PC-9 (cell line): ENCODE measurements around the gene PRDX4. TPM values are rescaled to one million over a fixed set of nuclear protein-coding genes. Genes with fewer than 3 reads are reported as not detected.

Source experiments
- BruUV-seq: library from RNA; stranded (reverse); fragments of 400-500 nt; replicated peaks from 2 replicates; lab custom pipeline; 2021; lab: Mats Ljungman, UMichigan
- CTCF ChIA-PET: fragments of 300-600 bp; sonication (Branson Sonifier 250); formaldehyde crosslinking; loops from one replicate; lab custom pipeline; 2022; ENCODE audit warnings: antibody characterized with exemption; lab: Charles Lee
- POLR2A ChIA-PET: fragments of 300-600 bp; sonication (Branson Sonifier 250); formaldehyde crosslinking; loops from one replicate; lab custom pipeline; 2022; ENCODE audit warnings: antibody characterized with exemption; ENCODE audit not compliant: unreplicated experiment; lab: Charles Lee
- DNase-seq, 2 experiments: peaks; one replicate each; pipeline versions ENCODE4 v3.0.0 to v3.0.0-alpha.2; 2015 to 2022; ENCODE audit warnings: mixed read lengths in 1 of 2
- H2AFZ ChIP-seq: fragments of 200-600 bp; sonication (generic); 2 replicates; pipeline ENCODE4 v1.8.1; 2017; ENCODE audit warnings: antibody characterized with exemption
- H3F3A ChIP-seq: fragments of 200-600 bp; sonication (generic); 2 replicates; pipeline ENCODE4 v1.8.1; 2017; ENCODE audit warnings: antibody characterized with exemption, mild to moderate bottlenecking, low read depth; ENCODE audit not compliant: insufficient read depth
- H3K27ac ChIP-seq: fragments of 200-600 bp; sonication (generic); 2 replicates; pipeline ENCODE4 v1.6.1; 2016; ENCODE audit warnings: mixed run types
- H3K27me3 ChIP-seq: fragments of 200-600 bp; sonication (generic); 2 replicates; pipeline ENCODE4 v1.6.1; 2016; ENCODE audit warnings: low read depth, mixed run types; ENCODE audit not compliant: insufficient read depth
- H3K36me3 ChIP-seq: fragments of 200-600 bp; sonication (generic); 2 replicates; pipeline ENCODE4 v1.6.1; 2016; ENCODE audit warnings: low read depth, mixed run types
- H3K4me1 ChIP-seq: fragments of 200-600 bp; sonication (generic); replicated peaks from 2 replicates; pipeline ENCODE4 v1.6.1; 2016; ENCODE audit warnings: mixed run types; ENCODE audit not compliant: insufficient read depth
- H3K4me2 ChIP-seq: fragments of 200-600 bp; sonication (generic); 2 replicates; pipeline ENCODE4 v1.6.1; 2017; ENCODE audit warnings: mixed run types
- H3K4me3 ChIP-seq: fragments of 200-600 bp; sonication (generic); 2 replicates; pipeline ENCODE4 v1.6.1; 2016; ENCODE audit warnings: mixed run types
- H3K79me2 ChIP-seq: fragments of 200-600 bp; sonication (generic); 2 replicates; pipeline ENCODE4 v1.6.1; 2017; ENCODE audit warnings: low read depth, mixed run types
- H3K9me2 ChIP-seq: fragments of 200-600 bp; sonication (generic); 2 replicates; pipeline ENCODE4 v1.8.1; 2017; ENCODE audit warnings: mild to moderate bottlenecking; ENCODE audit not compliant: insufficient read depth
- H3K9me3 ChIP-seq: fragments of 200-600 bp; sonication (generic); 2 replicates; pipeline ENCODE4 v1.8.1; 2016; ENCODE audit warnings: low read depth; ENCODE audit not compliant: insufficient read depth
- H4K20me1 ChIP-seq: fragments of 200-600 bp; sonication (generic); 2 replicates; pipeline ENCODE4 v1.8.1; 2017; ENCODE audit not compliant: insufficient read depth
- EZH2 ChIP-seq: fragments of 200-600 bp; sonication (generic); IDR thresholded peaks from 2 replicates; pipeline ENCODE4 v1.8.0; 2017; ENCODE audit warnings: antibody characterized with exemption, low read depth
- intact Hi-C: fragments of 100-400 bp; cut with micrococcal nuclease; formaldehyde crosslinking; loops from one replicate; pipeline ENCODE4 v1.10.0; 2022; ENCODE audit not compliant: unreplicated experiment
- total RNA-seq: library from RNA; stranded (reverse); gene quantifications from 2 replicates; pipeline ENCODE4 v1.2.3, GENCODE V29; 2021
- TF ChIP-seq, protein P1 (sequence below): fragments of 200-600 bp; sonication (generic); conservative IDR thresholded peaks from 2 replicates; pipeline ENCODE4 v1.6.1; 2017; ENCODE audit warnings: mixed run types, antibody characterized with exemption, mild to moderate bottlenecking, moderate library complexity

PRDX4 gene
- total RNA-seq, 1 experiment from 2014 or later, result 60.6 TPM

- CTCF ChIA-PET, result no interaction called here
- Histone ChIP-seq H3K27me3 (no peaks in the 10 kb centered on the region), H3K4me1 (no peaks in the 10 kb centered on the region), H3K4me3 (no peak overlapping the region), H3K9me2 (no peaks in the 10 kb centered on the region), H3K9me3 (no peaks in the 10 kb centered on the region), H3K27ac (no peak overlapping the region), H2AFZ (no peak overlapping the region), H3K36me3 (no peaks in the 10 kb centered on the region; the same call in 1 of the 2 replicates), H4K20me1 (no peaks in the 10 kb centered on the region), H3K4me2 (no peak overlapping the region), H3F3A (no peaks in the 10 kb centered on the region), H3K79me2 (no peaks in the 10 kb centered on the region)
- TF ChIP-seq, protein P1, sequence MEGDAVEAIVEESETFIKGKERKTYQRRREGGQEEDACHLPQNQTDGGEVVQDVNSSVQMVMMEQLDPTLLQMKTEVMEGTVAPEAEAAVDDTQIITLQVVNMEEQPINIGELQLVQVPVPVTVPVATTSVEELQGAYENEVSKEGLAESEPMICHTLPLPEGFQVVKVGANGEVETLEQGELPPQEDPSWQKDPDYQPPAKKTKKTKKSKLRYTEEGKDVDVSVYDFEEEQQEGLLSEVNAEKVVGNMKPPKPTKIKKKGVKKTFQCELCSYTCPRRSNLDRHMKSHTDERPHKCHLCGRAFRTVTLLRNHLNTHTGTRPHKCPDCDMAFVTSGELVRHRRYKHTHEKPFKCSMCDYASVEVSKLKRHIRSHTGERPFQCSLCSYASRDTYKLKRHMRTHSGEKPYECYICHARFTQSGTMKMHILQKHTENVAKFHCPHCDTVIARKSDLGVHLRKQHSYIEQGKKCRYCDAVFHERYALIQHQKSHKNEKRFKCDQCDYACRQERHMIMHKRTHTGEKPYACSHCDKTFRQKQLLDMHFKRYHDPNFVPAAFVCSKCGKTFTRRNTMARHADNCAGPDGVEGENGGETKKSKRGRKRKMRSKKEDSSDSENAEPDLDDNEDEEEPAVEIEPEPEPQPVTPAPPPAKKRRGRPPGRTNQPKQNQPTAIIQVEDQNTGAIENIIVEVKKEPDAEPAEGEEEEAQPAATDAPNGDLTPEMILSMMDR, result no peak
- TF ChIP-seq EZH2, result no peak
- intact Hi-C loops, result no loop called here
- POLR2A ChIA-PET, result no interaction called here
- BruUV-seq, result no TSS peak
- DNase-seq, result no peak
These were observed 59.9 kb downstream of the PRDX4 start for GRCh38 chrX:23727206-23727605.

GRCh38 chrX:23729214-23729613 is 61.9 kb downstream of the PRDX4 start:
- H3K27me3 ChIP-seq, result no peaks in the 10 kb centered on the region
- ChIA-PET CTCF (no interaction called here), POLR2A (no interaction called here)
- BruUV-seq, result no TSS peak
- H3F3A ChIP-seq, result no peaks in the 10 kb centered on the region
- H4K20me1 ChIP-seq, result no peaks in the 10 kb centered on the region
- DNase-seq, result no peak
- intact Hi-C loops, result no loop called here
- no peak overlapping the region for H3K4me3 ChIP-seq
- no peaks in the 10 kb centered on the region; the same call in 1 of the 2 replicates for H3K36me3 ChIP-seq
- no peak overlapping the region for H3K27ac ChIP-seq
- no peaks in the 10 kb centered on the region for H3K79me2 ChIP-seq
- H2AFZ ChIP-seq, result no peak overlapping the region
- H3K9me3 ChIP-seq, result no peaks in the 10 kb centered on the region
- no peak overlapping the region for H3K4me2 ChIP-seq
- TF ChIP-seq, protein P1, result no peak
- no peak for TF ChIP-seq EZH2
- H3K4me1 ChIP-seq, result no peaks in the 10 kb centered on the region
- H3K9me2 ChIP-seq, result no peaks in the 10 kb centered on the region

DNA sequence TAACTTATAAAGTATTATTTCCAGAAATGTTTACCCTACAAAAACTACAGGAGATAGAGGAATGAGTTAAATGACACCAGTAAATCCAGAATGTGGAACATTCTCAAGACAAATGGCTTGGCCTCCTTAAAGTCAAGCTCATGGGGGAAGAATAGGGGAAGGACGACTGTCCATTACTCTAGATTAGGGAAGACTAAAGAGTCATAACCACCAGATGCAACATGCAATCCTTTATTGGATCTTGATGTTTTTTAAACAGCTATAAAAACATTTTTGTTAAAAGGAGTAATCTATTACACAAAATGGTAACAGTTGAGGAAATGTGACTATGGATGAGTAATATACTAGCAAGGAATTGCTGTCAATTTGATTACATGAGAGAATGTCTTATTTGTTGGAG is 64.7 kb downstream of the PRDX4 start:
- ChIA-PET CTCF (no interaction called here), POLR2A (no interaction called here)
- Histone ChIP-seq H3K9me3 (no peaks in the 10 kb centered on the region), H3F3A (no peaks in the 10 kb centered on the region), H3K79me2 (peaks cover 13% of the 10 kb centered on the region; the same call in 1 of the 2 replicates), H3K4me1 (no peaks in the 10 kb centered on the region), H3K36me3 (no peaks in the 10 kb centered on the region; the same call in 1 of the 2 replicates), H3K4me2 (no peak overlapping the region), H4K20me1 (no peaks in the 10 kb centered on the region), H3K9me2 (no peaks in the 10 kb centered on the region), H3K4me3 (no peak overlapping the region), H3K27me3 (no peaks in the 10 kb centered on the region), H2AFZ (no peak overlapping the region), H3K27ac (no peak overlapping the region)
- no peak for TF ChIP-seq EZH2
- TF ChIP-seq, protein P1, result no peak
- DNase-seq, result no peak
- BruUV-seq, result no TSS peak
- intact Hi-C loops, result no loop called here
